NCI-H69 (cell line): ENCODE data around the gene TIMELESS.
"Not testable (repeated sequence)": the region's sequence is repeated elsewhere in the genome, so short reads cannot be mapped to it uniquely, and the experiment has no call there.

Source experiments
- DNase-seq: peaks from one replicate; lab custom pipeline; 2025; lab: John Stamatoyannopoulos, UW

The TIMELESS gene

GRCh38 chr12:56401612-56402011, 47.6 kb downstream of the TIMELESS start:
- not testable (repeated sequence) for DNase-seq

- DNase-seq = not testable (repeated sequence)
Measured at GRCh38 chr12:56401125-56401524, 48.1 kb downstream of the TIMELESS start.

GRCh38 chr12:56399466-56399865, 49.8 kb downstream of the TIMELESS start:
- not testable (repeated sequence) for DNase-seq

- no peak for DNase-seq
Measured at GRCh38 chr12:56398324-56398723, 50.9 kb downstream of the TIMELESS start.

- no peak for DNase-seq
Measured at GRCh38 chr12:56392331-56392730, 56.9 kb downstream of the TIMELESS start.

GRCh38 chr12:56391721-56392120, 57.5 kb downstream of the TIMELESS start:
- DNase-seq = no peak

GRCh38 chr12:56389412-56389811, 59.8 kb downstream of the TIMELESS start:
- DNase-seq = no peak

- DNase-seq = peak; percentile 10
Measured at GRCh38 chr12:56387152-56387736, 62.0 kb downstream of the TIMELESS start.

GRCh38 chr12:56385873-56386272, 63.4 kb downstream of the TIMELESS start:
- peak; percentile 67 for DNase-seq

GRCh38 chr12:56382611-56383010, 66.6 kb downstream of the TIMELESS start:
- DNase-seq = no peak

- no peak for DNase-seq
Measured at GRCh38 chr12:56377989-56378316, 71.3 kb downstream of the TIMELESS start.

GRCh38 chr12:56377310-56377988, 71.8 kb downstream of the TIMELESS start:
- no peak for DNase-seq

- no peak for DNase-seq
Measured at GRCh38 chr12:56375598-56376434, 73.4 kb downstream of the TIMELESS start.

- no peak for DNase-seq
Measured at GRCh38 chr12:56374726-56375597, 74.3 kb downstream of the TIMELESS start.

GRCh38 chr12:56373515-56373914, 75.7 kb downstream of the TIMELESS start:
- DNase-seq = no peak

- no peak for DNase-seq
Measured at GRCh38 chr12:56366948-56367347, 82.3 kb downstream of the TIMELESS start.
